Measurements from ENCODE around the gene COL13A1.

- TF ChIP-seq REST (IDR thresholded peaks at IDR 0.05; ENCODE audit: low read depth, low read length) (no peak), POLR2AphosphoS5 (IDR thresholded peaks at IDR 0.05; ENCODE audit: low read depth, low read length) (no peak)
Observed at GRCh38 chr10:69916118-69916517, 114.4 kb downstream of the COL13A1 start.

Data from SK-N-SH (cell line).